ENCODE data around the gene CPA5.

CPA5 gene

DNA sequence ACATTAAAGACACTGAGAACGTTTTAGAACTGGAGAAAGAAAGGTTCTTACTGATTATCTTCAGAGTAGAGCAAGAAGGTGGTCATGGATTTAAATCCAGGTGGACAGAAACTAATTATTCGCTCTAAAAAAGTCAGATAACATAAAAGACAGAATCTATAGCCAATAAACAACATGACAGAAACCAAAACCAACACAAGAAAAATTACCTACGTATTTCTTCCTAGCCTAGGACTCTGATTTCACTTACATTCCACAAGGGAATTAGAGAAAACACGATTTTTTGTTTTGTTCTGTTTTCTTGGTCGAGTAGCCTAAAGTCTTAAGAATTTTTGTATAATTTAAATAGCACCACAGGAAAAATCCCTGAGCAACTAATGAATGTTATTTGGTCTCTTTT, 50.8 kb downstream of the CPA5 start:
- Mint-ChIP-seq H3K4me3 (peak overlapping the region in 1 of 3 experiments; percentile 56), H3K27me3 (ENCODE audit: low read depth) (no peaks in the 10 kb centered on the region)
- TF ChIP-seq, protein P1, sequence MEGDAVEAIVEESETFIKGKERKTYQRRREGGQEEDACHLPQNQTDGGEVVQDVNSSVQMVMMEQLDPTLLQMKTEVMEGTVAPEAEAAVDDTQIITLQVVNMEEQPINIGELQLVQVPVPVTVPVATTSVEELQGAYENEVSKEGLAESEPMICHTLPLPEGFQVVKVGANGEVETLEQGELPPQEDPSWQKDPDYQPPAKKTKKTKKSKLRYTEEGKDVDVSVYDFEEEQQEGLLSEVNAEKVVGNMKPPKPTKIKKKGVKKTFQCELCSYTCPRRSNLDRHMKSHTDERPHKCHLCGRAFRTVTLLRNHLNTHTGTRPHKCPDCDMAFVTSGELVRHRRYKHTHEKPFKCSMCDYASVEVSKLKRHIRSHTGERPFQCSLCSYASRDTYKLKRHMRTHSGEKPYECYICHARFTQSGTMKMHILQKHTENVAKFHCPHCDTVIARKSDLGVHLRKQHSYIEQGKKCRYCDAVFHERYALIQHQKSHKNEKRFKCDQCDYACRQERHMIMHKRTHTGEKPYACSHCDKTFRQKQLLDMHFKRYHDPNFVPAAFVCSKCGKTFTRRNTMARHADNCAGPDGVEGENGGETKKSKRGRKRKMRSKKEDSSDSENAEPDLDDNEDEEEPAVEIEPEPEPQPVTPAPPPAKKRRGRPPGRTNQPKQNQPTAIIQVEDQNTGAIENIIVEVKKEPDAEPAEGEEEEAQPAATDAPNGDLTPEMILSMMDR (IDR thresholded peaks at IDR 0.05; ENCODE audit: unreplicated experiment in 3 of 3): no peak

GRCh38 chr7:130396109-130396508, 51.5 kb downstream of the CPA5 start:
- peak overlapping the region; percentile 92 to 99 (median 98) for H3K27ac Mint-ChIP-seq
- no peaks in the 10 kb centered on the region for H3K9me3 Mint-ChIP-seq
- TF ChIP-seq, protein P1 (IDR thresholded peaks at IDR 0.05; ENCODE audit: unreplicated experiment in 3 of 3): no peak
- no peaks in the 10 kb centered on the region for H3K27me3 Mint-ChIP-seq (ENCODE audit: low read depth)
- peaks cover 87% of the 10 kb centered on the region for H3K4me1 Mint-ChIP-seq
- peak overlapping the region; percentile 8 to 75 (median 31) for H3K4me3 Mint-ChIP-seq
- peaks cover 28% of the 10 kb centered on the region for H3K36me3 Mint-ChIP-seq (ENCODE audit: low read depth)

More for the DNA sequence above, 50.8 kb downstream of the CPA5 start:
- Mint-ChIP-seq H3K36me3 (ENCODE audit: low read depth) (peaks cover 22% of the 10 kb centered on the region), H3K27ac (peak overlapping the region; percentile 92 to 99 (median 98)), H3K9me3 (no peaks in the 10 kb centered on the region), H3K4me1 (peaks cover 84% of the 10 kb centered on the region)

DNA sequence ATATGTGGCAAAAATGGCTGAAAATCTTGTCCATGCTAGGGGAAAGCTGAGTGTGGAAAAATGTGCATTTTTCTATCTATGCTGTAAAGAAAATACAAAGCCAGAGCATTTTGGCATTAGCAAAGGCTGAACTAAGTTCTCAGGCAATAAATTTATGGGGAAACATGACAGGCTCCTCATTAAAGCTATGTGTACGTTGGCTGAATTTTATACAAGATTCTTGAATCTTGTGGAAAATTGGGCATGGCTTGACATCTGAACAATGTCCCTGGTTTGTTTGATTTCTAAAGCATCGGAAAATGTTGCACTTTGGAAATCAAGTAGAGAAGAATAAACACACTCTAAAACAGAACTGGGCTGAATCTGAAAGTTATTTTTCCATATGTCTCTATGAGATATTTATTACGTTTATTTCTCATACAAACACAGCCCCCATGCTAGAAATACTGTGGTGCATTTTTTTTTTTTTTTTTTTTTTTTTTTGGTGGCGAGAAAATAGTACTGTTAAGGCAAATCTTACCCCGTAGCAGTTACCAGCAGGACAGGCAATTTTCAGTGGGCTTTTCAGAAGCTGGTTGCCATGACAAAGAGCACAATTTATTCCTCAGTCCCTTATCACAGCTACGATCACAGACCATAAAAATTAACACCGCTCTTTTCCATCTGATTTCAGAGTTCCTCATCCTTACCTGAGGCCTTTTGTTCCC, 52.6 kb downstream of the CPA5 start:
- Mint-ChIP-seq H3K4me3 (peak overlapping the region in 2 of 3 experiments; percentile 34 to 75), H3K27ac (peak overlapping the region; percentile 92 to 99 (median 98))

DNA sequence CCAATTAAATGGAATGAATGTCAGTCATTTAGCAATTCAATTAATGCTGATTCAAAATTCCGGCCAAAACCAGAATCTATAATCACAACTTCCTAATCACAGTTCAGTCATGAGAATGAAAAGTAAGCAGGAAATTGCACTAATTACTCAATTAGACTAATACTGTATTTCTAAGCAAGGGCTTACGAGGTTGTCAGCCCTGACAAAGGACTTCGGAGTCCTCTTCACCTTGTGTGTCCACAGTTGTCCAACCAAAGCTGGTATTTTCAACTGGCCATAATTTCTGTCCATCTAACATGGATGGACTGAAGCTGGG, 53.1 kb downstream of the CPA5 start:
- no peaks in the 10 kb centered on the region for H3K27me3 Mint-ChIP-seq (ENCODE audit: low read depth)
- peaks cover 74% of the 10 kb centered on the region for H3K4me1 Mint-ChIP-seq
- peaks cover 33% of the 10 kb centered on the region for H3K36me3 Mint-ChIP-seq (ENCODE audit: low read depth)
- TF ChIP-seq, protein P1 (IDR thresholded peaks at IDR 0.05; ENCODE audit: unreplicated experiment in 3 of 3): no peak
- peak overlapping the region; percentile 92 to 99 (median 98) for H3K27ac Mint-ChIP-seq
- H3K9me3 Mint-ChIP-seq: no peaks in the 10 kb centered on the region
- H3K4me3 Mint-ChIP-seq: no peak overlapping the region

More for the DNA sequence above, 52.6 kb downstream of the CPA5 start:
- Mint-ChIP-seq H3K27me3 (ENCODE audit: low read depth) (no peaks in the 10 kb centered on the region), H3K36me3 (ENCODE audit: low read depth) (peaks cover 28% of the 10 kb centered on the region), H3K4me1 (peaks cover 79% of the 10 kb centered on the region), H3K9me3 (no peaks in the 10 kb centered on the region)
- TF ChIP-seq, protein P1 (IDR thresholded peaks at IDR 0.05; ENCODE audit: unreplicated experiment in 3 of 3): no peak

DNA sequence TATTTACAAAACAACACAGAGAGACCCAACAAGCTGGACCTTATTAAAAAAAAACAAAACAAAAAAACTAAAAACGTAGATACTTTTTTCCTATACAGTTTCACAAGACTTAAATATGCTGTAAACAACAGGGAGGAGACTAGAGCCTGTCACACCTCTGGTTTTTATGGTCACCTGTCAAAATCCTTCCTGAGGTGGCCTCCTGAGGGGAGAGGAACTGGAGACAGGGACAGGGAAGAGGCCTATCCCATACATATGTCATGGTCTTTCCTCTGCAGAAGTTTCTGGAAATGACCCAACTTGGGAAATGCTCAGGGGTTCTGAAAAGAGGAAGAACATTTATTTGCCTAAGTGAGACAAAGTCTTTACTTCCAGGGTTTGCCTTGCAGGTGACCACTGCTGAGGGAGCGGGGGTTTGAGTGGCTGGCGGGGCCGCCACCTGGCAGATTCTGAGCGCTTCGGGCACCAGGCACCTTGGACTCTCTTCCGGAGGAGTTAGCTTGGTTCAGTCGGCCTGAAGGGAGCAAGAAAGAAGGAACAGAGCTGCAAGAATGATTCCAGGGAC, 54.0 kb downstream of the CPA5 start:
- Mint-ChIP-seq H3K4me3 (peak overlapping the region in 1 of 3 experiments; percentile 12), H3K27me3 (ENCODE audit: low read depth) (no peaks in the 10 kb centered on the region), H3K27ac (peak overlapping the region; percentile 92 to 99 (median 98)), H3K9me3 (no peaks in the 10 kb centered on the region), H3K4me1 (peaks cover 65% of the 10 kb centered on the region), H3K36me3 (ENCODE audit: low read depth) (peaks cover 36% of the 10 kb centered on the region)
- TF ChIP-seq, protein P1 (IDR thresholded peaks at IDR 0.05; ENCODE audit: unreplicated experiment in 3 of 3): no peak
